ENCODE measurements around the gene CMSS1. TPM values are rescaled to one million over a fixed set of nuclear protein-coding genes. Genes with fewer than 3 reads are reported as not detected.

CMSS1 gene
- total RNA-seq, 1 donor from 2014 or later, result 9.2 TPM

DNA sequence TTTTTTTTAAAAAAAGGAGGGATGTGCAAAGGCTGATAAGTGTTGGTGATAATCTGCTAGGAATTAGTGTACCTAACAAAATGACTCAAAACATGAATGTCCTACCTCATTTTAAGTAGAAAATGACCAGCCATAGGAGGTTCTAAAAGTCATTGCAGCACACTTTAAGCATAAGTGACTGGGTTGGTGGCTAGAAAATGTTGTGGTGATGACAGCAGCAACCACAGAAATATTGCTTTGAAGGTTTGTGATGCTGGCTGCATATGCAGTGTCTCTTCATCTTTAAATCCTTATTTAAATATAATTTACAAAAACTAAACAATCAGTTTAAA is 55.2 kb downstream of the CMSS1 start:
- intact Hi-C loops (cut with DNase I), result loop anchor here (2.0 to 10.0 kb wide), 2 partner anchors 168 to 382 kb away; no protein-coding TSS in a partner anchor
- H3K27ac ChIP-seq, result peak overlapping the region; percentile 97 to 98

DNA sequence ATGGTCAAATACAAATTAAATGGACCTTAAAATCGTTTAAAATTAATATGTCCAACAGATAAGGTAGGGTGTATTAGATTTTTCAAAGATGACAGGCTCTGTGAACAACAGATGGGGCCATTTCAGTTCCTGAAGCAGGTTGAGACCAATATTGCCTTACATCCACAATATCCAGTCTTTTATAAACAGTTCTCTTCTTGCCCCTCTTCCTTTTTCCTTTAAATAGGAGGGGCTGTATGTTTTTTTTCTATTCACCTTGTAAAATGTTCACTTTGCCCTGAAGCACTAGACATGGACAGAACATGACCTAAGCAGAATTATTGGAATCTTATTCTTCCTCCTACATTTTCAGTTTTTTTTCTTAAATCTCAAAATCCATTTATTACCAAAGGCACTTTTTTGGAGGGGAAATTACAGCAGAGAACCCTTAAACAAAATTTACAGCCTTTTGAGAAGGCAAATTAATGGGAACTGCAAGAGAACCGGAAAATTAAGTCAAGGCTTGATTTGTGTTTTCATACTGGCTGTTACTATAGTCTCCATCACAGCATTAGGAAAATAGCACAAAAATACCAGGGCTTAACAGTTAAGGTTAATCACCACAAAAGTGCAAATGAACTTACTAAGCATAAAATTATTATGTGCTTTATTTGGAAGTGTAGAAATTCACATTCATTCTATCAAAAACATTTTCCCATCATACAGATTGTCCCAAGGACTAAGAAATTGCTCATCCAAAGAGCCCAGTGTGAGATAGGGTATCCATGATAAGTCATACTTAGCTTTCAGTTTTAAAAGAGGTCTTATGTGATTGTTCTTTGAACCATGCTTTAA is 55.8 kb downstream of the CMSS1 start:
- TF ChIP-seq, protein P1, sequence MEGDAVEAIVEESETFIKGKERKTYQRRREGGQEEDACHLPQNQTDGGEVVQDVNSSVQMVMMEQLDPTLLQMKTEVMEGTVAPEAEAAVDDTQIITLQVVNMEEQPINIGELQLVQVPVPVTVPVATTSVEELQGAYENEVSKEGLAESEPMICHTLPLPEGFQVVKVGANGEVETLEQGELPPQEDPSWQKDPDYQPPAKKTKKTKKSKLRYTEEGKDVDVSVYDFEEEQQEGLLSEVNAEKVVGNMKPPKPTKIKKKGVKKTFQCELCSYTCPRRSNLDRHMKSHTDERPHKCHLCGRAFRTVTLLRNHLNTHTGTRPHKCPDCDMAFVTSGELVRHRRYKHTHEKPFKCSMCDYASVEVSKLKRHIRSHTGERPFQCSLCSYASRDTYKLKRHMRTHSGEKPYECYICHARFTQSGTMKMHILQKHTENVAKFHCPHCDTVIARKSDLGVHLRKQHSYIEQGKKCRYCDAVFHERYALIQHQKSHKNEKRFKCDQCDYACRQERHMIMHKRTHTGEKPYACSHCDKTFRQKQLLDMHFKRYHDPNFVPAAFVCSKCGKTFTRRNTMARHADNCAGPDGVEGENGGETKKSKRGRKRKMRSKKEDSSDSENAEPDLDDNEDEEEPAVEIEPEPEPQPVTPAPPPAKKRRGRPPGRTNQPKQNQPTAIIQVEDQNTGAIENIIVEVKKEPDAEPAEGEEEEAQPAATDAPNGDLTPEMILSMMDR (IDR thresholded peaks at IDR 0.05), result peak in 1 of 3 experiments; percentile 4
- peak overlapping the region; percentile 97 to 98 for H3K27ac ChIP-seq
- intact Hi-C loops (cut with DNase I), result loop anchor here (2.0 to 10.0 kb wide), 2 partner anchors 167 to 381 kb away; no protein-coding TSS in a partner anchor

More for the DNA sequence above, 55.2 kb downstream of the CMSS1 start:
- TF ChIP-seq, protein P1 (IDR thresholded peaks at IDR 0.05), result no peak
- Histone ChIP-seq H3K36me3 (peaks cover 32 to 56% of the 10 kb centered on the region in 2 donors), H3K9me3 (no peaks in the 10 kb centered on the region), H3K4me1 (peaks cover 0 to 16% of the 10 kb centered on the region in 2 donors), H3K4me3 (peak overlapping the region; percentile 85 to 90), H3K27me3 (no peaks in the 10 kb centered on the region)
- no peak for DNase-seq (ENCODE audit: low spot score in 2 of 2)

DNA sequence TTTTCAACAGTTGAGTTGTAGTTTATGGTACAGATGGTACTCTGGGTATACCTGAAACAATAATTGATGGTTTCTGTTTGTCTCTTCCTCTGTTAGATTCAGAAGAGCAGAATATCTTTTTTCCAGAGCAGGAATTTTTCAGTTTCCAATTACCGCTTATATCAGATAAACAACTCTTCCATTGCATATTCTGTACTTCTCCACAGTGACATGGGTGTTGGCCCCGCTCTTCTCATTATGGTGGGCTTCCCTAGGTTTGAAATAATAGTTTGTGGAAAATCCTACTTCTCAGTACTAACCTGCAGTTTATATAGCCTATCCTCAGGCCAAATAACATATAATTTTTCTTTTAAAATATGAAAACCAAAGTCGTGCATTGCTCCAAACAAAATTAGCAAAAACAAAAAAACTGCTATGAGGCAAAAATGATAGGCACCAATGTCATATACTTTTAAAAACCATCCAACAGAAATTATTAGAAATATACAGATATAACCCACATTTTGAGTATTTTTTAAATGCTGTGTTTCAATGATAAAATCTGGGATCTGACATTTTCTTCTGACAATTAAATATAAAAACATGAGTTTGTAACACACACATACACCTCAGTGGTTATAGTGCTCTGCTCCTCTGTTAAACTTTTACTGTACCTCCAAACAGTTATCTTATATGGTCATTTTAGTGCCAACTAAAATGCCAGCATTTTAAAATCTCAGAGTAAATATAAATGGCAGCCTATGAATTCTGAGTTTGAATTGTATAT is 56.8 kb downstream of the CMSS1 start:
- Histone ChIP-seq H3K27ac (peak overlapping the region; percentile 97 to 98), H3K9me3 (no peaks in the 10 kb centered on the region), H3K27me3 (no peaks in the 10 kb centered on the region), H3K36me3 (peaks cover 26 to 40% of the 10 kb centered on the region in 2 donors), H3K4me1 (peaks cover 0 to 16% of the 10 kb centered on the region in 2 donors), H3K4me3 (peak overlapping the region; percentile 85 to 90)
- TF ChIP-seq, protein P1 (IDR thresholded peaks at IDR 0.05), result no peak
- intact Hi-C loops (cut with DNase I), result loop anchor here (5.0 to 10.0 kb wide), 3 partner anchors 53 to 380 kb away; no protein-coding TSS in a partner anchor
- DNase-seq (ENCODE audit: low spot score in 2 of 2), result no peak

More for the DNA sequence above, 55.8 kb downstream of the CMSS1 start:
- H3K4me3 ChIP-seq, result peak overlapping the region; percentile 85 to 90
- no peaks in the 10 kb centered on the region for H3K9me3 ChIP-seq
- no peaks in the 10 kb centered on the region for H3K27me3 ChIP-seq
- H3K4me1 ChIP-seq, result peaks cover 0 to 18% of the 10 kb centered on the region in 2 donors
- DNase-seq (ENCODE audit: low spot score in 2 of 2), result no peak
- H3K36me3 ChIP-seq, result peaks cover 31 to 50% of the 10 kb centered on the region in 2 donors

DNA sequence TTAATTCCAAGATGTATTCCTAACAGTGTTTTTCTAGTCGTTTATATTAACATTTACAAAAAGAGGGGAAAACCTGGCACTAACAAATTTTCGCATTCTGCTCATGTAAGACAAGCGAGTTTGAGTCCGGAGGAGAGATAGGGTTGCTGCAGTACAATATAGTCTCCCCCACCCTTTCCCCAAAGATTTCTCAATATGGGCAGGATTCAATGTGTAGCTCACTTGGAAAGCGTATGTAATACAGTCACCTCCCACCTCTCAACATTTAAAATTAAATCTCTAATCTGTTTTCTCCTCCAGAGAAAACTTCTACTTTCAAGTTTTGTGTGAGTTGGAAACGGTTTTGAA is 57.9 kb downstream of the CMSS1 start:
- intact Hi-C loops (cut with DNase I), result loop anchor here (5.0 to 10.0 kb wide), 3 partner anchors 52 to 379 kb away; no protein-coding TSS in a partner anchor
- peaks cover 0 to 11% of the 10 kb centered on the region in 2 donors for H3K4me1 ChIP-seq

More for the DNA sequence above, 57.9 kb downstream of the CMSS1 start:
- no peak for DNase-seq (ENCODE audit: low spot score in 2 of 2)
- Histone ChIP-seq H3K36me3 (peaks cover 22 to 29% of the 10 kb centered on the region in 2 donors), H3K27me3 (no peaks in the 10 kb centered on the region), H3K27ac (peak overlapping the region; percentile 97 to 98), H3K9me3 (no peaks in the 10 kb centered on the region), H3K4me3 (peak overlapping the region; percentile 85 to 90)
- TF ChIP-seq, protein P1 (IDR thresholded peaks at IDR 0.05), result no peak

All from ascending aorta (tissue), 2 donors.